Measurements from ENCODE around the gene STIL.
"Not testable (repeated sequence)": the region's sequence is repeated elsewhere in the genome, so short reads cannot be mapped to it uniquely, and the experiment has no call there.

DNA sequence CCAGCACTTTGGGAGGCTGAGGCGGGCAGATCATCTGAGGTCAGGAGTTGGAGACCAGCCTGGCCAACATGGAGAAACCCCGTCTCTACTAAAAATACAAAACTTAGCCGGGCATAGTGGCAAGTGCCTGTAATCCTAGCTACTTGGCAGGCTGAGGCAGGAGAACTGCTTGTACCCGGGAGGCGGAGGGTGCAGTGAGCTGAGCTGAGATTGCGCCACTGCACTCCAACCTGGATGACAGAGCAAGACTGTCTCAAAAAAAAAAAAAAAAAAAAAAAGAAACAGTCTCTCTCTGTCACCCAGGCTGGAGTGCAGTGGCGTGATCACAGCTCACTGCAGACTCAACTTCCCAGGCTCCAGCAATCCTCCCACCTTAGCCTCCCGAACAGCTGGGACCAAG lies 48.4 kb downstream of the STIL start:
- TF ChIP-seq CTCF (IDR thresholded peaks at IDR 0.05; ENCODE audit: insufficient read depth, low read length); REST (IDR thresholded peaks at IDR 0.05; ENCODE audit: insufficient replicate concordance, low read depth); POLR2AphosphoS5 (IDR thresholded peaks at IDR 0.05; ENCODE audit: low read depth): not testable (repeated sequence)
